ENCODE data around the gene ANKRD13C.

ANKRD13C gene

DNA sequence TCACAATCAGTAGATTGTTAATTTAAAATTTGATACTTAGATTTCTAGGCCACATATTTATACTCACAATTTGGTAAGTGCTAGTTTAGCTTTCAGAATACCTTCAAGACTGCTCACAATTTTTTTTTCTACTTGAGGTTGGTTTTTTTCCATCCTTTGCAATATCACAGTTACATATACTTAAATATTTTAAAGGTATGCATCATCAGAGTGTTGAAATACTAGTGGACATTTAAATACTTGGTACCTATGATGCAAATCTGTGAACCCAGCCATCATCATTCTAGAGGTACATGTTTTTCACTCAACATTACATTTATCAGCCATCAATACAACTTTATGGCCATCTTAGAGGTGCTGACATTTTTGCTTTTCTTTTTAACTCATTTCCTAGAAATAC, 143.0 kb downstream of the ANKRD13C start:
- DNase-seq (ENCODE audit: low spot score) = no peak

DNA sequence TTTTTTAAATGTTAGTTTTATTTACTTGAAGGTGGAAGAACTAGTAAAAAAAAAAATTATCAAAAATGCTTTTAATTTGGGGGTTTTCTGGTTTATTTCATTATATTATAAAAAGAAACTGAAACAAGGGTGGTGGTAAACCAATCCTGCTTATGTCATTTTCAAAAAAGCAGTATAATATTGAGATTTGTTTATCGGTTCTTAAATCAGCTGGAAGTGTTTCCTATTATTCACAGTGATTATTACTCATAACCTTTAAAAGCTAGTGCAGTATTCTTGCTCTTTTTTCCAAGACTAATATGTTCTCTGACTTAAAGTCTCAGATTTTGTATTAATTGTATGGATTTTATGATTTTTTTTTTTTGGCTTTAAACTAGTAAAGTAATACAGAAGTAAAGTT, 143.7 kb downstream of the ANKRD13C start:
- DNase-seq (ENCODE audit: low spot score) = no peak

Measured in pons (tissue), 1 donor.